Astrocyte of the cerebellum (primary cell): ENCODE measurements around the gene P4HB.

Experiments
- DNase-seq: peaks from one replicate; pipeline ENCODE4 v3.0.0-alpha.2; 2011; ENCODE audit warnings: low read depth
- H3K4me3 ChIP-seq: 2 replicates; pipeline ENCODE4 v1.5.1; 2011; ENCODE audit warnings: mild to moderate bottlenecking, low read depth, low read length, moderate library complexity
- in situ Hi-C: cut with HindIII; loops from 2 replicates; pipeline ENCODE4 v1.10.0; 2017; ENCODE audit warnings: low sequenced_read_pairs
- TF ChIP-seq, protein P1 (sequence below): IDR thresholded peaks from 2 replicates; pipeline ENCODE4 v1.5.1; 2012; ENCODE audit warnings: low read length, low read depth, moderate library complexity, mild to moderate bottlenecking; ENCODE audit errors: missing control alignments

P4HB gene

DNA sequence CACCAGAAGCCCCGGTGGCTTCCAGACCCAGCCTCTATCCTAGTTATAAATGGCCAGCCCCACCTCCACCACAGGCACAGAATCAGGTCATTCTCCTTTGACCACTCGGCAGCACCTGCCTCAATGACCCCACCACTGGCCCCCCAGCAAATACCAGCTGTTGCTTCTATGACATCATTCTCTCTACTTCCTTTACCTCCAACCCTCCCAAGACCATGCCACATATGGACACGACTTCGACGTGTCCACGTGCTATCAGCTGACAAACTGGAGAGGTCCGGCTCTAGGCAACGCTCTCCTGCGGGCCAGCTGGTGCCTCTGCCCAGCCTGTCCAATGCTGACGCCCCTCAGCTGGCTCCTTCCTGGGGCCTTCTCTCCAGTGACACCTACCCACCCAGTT, 25.1 kb upstream of the P4HB start:
- no peak overlapping the region for H3K4me3 ChIP-seq
- DNase-seq = no peak
- in situ Hi-C loops = no loop called here
- TF ChIP-seq, protein P1, sequence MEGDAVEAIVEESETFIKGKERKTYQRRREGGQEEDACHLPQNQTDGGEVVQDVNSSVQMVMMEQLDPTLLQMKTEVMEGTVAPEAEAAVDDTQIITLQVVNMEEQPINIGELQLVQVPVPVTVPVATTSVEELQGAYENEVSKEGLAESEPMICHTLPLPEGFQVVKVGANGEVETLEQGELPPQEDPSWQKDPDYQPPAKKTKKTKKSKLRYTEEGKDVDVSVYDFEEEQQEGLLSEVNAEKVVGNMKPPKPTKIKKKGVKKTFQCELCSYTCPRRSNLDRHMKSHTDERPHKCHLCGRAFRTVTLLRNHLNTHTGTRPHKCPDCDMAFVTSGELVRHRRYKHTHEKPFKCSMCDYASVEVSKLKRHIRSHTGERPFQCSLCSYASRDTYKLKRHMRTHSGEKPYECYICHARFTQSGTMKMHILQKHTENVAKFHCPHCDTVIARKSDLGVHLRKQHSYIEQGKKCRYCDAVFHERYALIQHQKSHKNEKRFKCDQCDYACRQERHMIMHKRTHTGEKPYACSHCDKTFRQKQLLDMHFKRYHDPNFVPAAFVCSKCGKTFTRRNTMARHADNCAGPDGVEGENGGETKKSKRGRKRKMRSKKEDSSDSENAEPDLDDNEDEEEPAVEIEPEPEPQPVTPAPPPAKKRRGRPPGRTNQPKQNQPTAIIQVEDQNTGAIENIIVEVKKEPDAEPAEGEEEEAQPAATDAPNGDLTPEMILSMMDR = no peak

DNA sequence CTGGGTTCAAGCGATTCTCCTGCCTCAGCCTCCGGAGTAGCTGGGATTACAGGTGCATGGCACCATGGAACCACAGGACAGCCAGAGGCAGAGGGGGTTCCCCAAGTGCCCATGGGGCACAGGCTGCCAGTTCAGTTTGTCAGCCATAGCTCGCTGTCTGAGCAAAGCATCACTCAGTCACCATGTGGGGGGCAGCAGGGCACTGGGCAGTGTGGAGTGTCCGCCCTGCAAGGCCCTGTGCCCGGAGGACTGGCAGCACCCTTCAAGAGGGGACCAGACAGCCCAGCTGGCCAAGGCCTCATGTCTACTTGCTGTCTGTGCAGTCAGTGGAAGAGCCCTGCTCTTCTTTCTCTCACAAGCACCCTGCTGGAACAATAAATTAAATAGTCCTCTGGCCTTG, 24.6 kb upstream of the P4HB start:
- TF ChIP-seq, protein P1 = no peak
- no peak overlapping the region for H3K4me3 ChIP-seq
- no peak for DNase-seq
- in situ Hi-C loops = no loop called here

DNA sequence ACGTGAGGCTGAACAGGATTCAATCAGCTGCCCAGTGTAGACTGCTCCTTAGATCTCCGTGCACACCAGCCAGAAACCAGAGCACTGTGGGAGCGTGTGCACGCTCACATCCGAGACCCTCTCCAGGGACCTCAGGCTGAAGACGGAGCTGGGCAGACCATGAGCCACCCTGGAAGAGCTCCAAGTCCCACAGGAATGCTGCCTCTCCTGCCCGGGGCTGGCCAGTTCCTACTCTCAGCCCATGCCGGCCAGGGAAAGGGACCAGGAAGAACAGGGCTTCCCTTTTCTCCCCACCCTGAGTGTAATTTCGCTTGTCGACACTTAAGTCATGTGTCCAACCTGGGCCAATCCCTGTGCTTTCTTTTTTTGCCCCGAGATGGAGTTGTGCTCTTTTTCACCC, 24.2 kb upstream of the P4HB start:
- in situ Hi-C loops = no loop called here
- H3K4me3 ChIP-seq = no peak overlapping the region
- DNase-seq = no peak
- TF ChIP-seq, protein P1 = no peak

DNA sequence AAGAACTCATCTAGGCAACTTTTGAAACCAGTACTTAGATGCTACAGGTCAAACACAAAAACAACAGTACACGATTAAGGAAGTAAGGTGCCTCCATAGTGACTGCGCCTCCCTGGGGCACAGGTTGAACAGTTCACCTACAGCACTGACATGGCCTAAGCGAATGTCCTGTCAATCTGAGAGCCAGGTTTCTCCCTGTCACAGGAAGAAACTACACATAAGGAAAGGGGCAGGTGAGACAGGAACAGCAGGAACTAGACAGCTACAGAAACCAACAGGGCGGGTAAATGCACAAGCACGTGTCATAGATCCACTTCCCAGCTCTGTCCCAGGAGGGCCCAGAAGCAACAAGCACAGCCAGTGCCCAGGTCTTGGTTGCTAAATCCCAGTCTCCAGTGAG, 18.8 kb upstream of the P4HB start:
- H3K4me3 ChIP-seq = no peak overlapping the region
- DNase-seq = no peak
- in situ Hi-C loops = no loop called here
- TF ChIP-seq, protein P1 = no peak

DNA sequence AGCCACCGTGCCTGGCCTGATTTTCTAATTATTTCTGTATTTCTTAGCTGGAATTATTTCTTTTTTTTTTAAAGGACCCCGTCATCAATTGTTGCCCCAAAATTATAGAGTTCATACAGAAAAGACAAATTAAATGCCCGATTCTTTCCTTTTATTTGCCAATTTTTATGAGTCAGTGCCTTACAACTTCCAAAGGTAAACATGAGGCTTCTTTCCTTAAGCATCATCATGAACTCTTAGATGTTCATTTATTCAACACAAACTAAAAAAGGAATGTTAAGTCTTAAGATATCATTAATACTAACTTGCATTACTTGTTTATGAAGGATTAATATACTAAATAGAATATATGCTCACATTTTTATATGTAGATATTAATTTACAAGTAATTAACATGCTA, 18.0 kb upstream of the P4HB start:
- TF ChIP-seq, protein P1 = no peak
- in situ Hi-C loops = no loop called here
- DNase-seq = no peak
- no peak overlapping the region for H3K4me3 ChIP-seq

DNA sequence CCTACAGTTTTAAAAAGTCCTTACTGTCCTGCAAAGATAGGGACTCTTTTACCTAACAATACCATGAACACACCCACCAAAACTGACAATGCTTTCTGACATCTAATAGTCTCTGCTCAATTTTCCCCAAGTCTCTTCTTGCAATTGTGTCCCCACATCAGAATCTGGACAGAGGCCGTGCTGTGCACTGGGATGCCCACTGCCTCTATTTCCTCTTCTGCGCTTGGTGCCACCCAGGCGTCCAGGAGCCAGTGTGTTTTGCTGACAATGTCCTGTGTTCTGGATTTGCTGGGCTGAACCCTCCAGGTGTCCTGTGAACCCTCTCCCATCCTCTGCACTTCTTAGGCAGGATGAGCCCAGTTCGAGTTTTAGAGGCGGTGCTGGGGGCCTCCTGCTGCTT, 17.2 kb upstream of the P4HB start:
- no peak for DNase-seq
- TF ChIP-seq, protein P1 = no peak
- in situ Hi-C loops = no loop called here
- no peak overlapping the region for H3K4me3 ChIP-seq
